Subcutaneous abdominal adipose tissue (tissue), 5 donors: ENCODE results near the gene CCDC200.
"Not testable (repeated sequence)": the region's sequence is repeated elsewhere in the genome, so short reads cannot be mapped to it uniquely, and the experiment has no call there.

Source experiments
- H3K27ac ChIP-seq: one replicate; pipeline ENCODE4 v1.7.0; 2013; ENCODE audit warnings: low read depth, mild to moderate bottlenecking, inconsistent platforms, low read length, moderate library complexity
- H3K27me3 ChIP-seq, 5 donors: one replicate each; pipeline ENCODE4 v1.7.0; 2013; ENCODE audit warnings: low read length in 5 of 5, inconsistent platforms in 1 of 5; ENCODE audit not compliant: control insufficient read depth in 5 of 5, insufficient read depth in 4 of 5
- H3K36me3 ChIP-seq, 5 donors: one replicate each; pipeline ENCODE4 v1.7.0; 2013; ENCODE audit warnings: low read length in 5 of 5; ENCODE audit not compliant: control insufficient read depth in 5 of 5, insufficient read depth in 5 of 5
- H3K4me1 ChIP-seq, 5 donors: one replicate each; pipeline ENCODE4 v1.7.0; 2013; ENCODE audit warnings: low read length in 5 of 5, mild to moderate bottlenecking in 3 of 5, moderate library complexity in 1 of 5; ENCODE audit not compliant: control insufficient read depth in 5 of 5, insufficient read depth in 5 of 5
- H3K4me3 ChIP-seq, 5 donors: one replicate each; pipeline ENCODE4 v1.7.0; 2013; ENCODE audit warnings: low read length in 5 of 5, low read depth in 1 of 5
- H3K9ac ChIP-seq, 5 donors: one replicate each; pipeline ENCODE4 v1.7.0; 2013; ENCODE audit warnings: low read length in 5 of 5, mild to moderate bottlenecking in 4 of 5, moderate library complexity in 3 of 5
- H3K9me3 ChIP-seq, 5 donors: one replicate each; pipeline ENCODE4 v1.7.0; 2013; ENCODE audit warnings: low read length in 5 of 5; ENCODE audit not compliant: control insufficient read depth in 5 of 5
- donor health status: healthy.
- donor health status: healthy.
- donor health status: healthy.
- donor health status: healthy.
- donor health status: healthy.

Gene CCDC200

GRCh38 chr17:43232021-43232699 is 3.7 kb upstream of the CCDC200 start:
- H3K9ac ChIP-seq = not testable (repeated sequence)

GRCh38 chr17:43231205-43232020 is 3.0 kb upstream of the CCDC200 start:
- not testable (repeated sequence) for H3K4me1 ChIP-seq, H3K9me3 ChIP-seq, H3K27me3 ChIP-seq, H3K9ac ChIP-seq, H3K36me3 ChIP-seq
- Histone ChIP-seq H3K4me3 (peak overlapping the region in 2 of 5 donors; percentile 33 to 38), H3K27ac (peak overlapping the region; percentile 67)

More at GRCh38 chr17:43232021-43232699, 3.7 kb upstream of the CCDC200 start:
- H3K27me3 ChIP-seq, H3K9me3 ChIP-seq, H3K36me3 ChIP-seq, H3K4me1 ChIP-seq: not testable (repeated sequence)
- Histone ChIP-seq H3K4me3 (peak overlapping the region in 2 of 5 donors; percentile 33 to 38), H3K27ac (peak overlapping the region; percentile 67)

DNA sequence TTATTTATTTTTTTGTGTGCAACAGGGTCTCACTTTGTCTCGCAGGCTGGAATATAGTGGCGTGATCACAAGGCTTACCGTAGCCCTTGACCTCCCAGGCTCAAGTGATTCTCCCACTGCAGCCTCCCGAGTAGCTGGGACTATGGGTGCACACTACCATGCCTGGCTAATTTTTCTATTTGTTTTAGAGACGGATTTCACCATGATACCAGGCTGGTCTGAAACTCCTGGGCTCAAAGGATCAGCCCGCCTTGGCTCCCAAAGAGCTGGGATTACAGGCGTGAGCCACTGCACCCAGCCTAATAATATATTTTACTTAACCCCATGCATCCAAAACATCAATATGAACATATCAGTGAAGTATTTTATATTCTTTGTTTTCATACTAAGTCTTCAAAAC is 2.0 kb downstream of the CCDC200 start:
- Histone ChIP-seq H3K9ac (no peak overlapping the region), H3K27me3 (no peaks in the 10 kb centered on the region), H3K36me3 (peaks cover 0 to 34% (median 11%) of the 10 kb centered on the region in 5 donors), H3K4me3 (no peak overlapping the region), H3K9me3 (no peaks in the 10 kb centered on the region), H3K27ac (no peak overlapping the region), H3K4me1 (no peaks in the 10 kb centered on the region)

DNA sequence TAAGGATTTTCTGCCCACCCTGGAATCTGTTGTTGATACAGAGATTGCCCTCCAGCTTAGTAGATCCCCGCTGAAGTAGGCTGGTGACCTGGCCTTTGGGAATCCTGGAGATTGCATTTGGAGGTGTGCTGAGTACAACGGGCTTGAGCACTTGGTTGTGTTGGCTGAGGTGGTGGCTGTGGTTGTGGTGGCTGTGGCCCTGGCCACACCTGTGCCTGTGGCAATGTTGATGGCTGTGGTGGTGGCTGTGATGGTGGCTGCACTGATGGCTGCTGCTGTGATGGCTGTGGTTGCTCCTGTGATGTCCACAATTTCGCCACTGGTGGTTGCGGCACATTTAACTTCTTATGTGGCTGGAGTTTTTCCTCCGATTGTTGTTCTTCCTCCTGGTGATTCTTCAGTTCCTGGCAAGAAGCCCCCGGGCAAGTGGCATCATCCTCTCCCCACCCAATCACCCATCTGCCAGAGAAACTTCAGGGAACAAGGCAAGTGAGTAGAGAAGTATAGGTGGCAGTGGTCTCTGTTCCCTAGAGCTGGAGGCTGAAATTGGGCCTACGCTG is 4.2 kb downstream of the CCDC200 start:
- Histone ChIP-seq H3K4me3 (no peak overlapping the region), H3K9me3 (no peaks in the 10 kb centered on the region), H3K9ac (no peak overlapping the region), H3K27ac (no peak overlapping the region), H3K36me3 (peaks cover 0 to 46% (median 12%) of the 10 kb centered on the region in 5 donors), H3K4me1 (peaks cover 0 to 5% (median 4%) of the 10 kb centered on the region in 5 donors), H3K27me3 (no peaks in the 10 kb centered on the region)

GRCh38 chr17:43220511-43221125 is 7.8 kb downstream of the CCDC200 start:
- peaks cover 0 to 68% (median 31%) of the 10 kb centered on the region in 5 donors for H3K36me3 ChIP-seq
- no peak overlapping the region for H3K4me3 ChIP-seq
- H3K27ac ChIP-seq = no peak overlapping the region
- peaks cover 0 to 5% (median 4%) of the 10 kb centered on the region in 5 donors for H3K4me1 ChIP-seq
- H3K27me3 ChIP-seq = no peaks in the 10 kb centered on the region
- H3K9me3 ChIP-seq = no peaks in the 10 kb centered on the region
- no peak overlapping the region for H3K9ac ChIP-seq

DNA sequence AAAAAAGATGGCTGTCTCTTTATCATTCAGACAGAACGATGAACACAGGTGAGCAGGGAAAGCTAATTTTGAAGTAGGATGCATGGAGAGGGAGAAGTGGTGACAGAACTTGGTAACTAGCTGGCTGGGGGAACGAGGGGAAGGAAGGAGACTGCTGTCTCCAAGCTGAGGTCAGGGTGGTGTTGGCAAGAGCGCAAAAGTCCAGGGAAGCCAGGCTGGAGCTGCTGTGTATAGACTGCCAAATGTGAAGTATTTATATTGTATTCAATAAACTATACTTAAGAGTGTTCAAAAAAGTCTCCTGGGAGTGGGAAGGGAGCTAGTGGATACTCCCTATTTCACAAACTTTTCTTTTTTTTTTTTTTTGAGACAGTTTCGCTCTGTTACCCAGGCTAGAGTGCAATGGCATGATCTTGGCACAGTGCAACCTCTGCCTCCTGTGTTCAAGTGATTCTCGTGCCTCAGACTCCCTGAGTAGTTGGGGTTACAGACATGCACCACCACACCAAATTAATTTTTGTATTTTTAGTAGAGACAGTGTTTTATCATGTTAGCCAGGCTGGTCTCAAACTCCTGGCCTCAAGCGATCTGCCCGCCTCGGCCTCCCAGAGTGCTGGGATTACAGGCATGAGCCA is 8.6 kb downstream of the CCDC200 start:
- Histone ChIP-seq H3K9me3 (no peaks in the 10 kb centered on the region), H3K4me1 (peaks cover 0 to 5% (median 4%) of the 10 kb centered on the region in 5 donors), H3K4me3 (no peak overlapping the region), H3K9ac (no peak overlapping the region), H3K27ac (no peak overlapping the region), H3K36me3 (peaks cover 0 to 67% (median 32%) of the 10 kb centered on the region in 5 donors), H3K27me3 (no peaks in the 10 kb centered on the region)

- H3K4me3 ChIP-seq = no peak overlapping the region
- no peaks in the 10 kb centered on the region for H3K9me3 ChIP-seq
- H3K27ac ChIP-seq = no peak overlapping the region
- H3K36me3 ChIP-seq = peaks cover 0 to 59% (median 28%) of the 10 kb centered on the region in 5 donors
- H3K27me3 ChIP-seq = no peaks in the 10 kb centered on the region
- peaks cover 0 to 9% (median 4%) of the 10 kb centered on the region in 5 donors for H3K4me1 ChIP-seq
- no peak overlapping the region for H3K9ac ChIP-seq
Measured at GRCh38 chr17:43219001-43219400, 9.4 kb downstream of the CCDC200 start.

GRCh38 chr17:43217614-43218087 is 10.8 kb downstream of the CCDC200 start:
- H3K9ac ChIP-seq = no peak overlapping the region
- H3K9me3 ChIP-seq = no peaks in the 10 kb centered on the region
- H3K27me3 ChIP-seq = no peaks in the 10 kb centered on the region
- H3K36me3 ChIP-seq = peaks cover 0 to 56% (median 26%) of the 10 kb centered on the region in 5 donors
- peaks cover under 1 to 21% (median 10%) of the 10 kb centered on the region in 5 donors for H3K4me1 ChIP-seq
- no peak overlapping the region for H3K4me3 ChIP-seq
- H3K27ac ChIP-seq = no peak overlapping the region

DNA sequence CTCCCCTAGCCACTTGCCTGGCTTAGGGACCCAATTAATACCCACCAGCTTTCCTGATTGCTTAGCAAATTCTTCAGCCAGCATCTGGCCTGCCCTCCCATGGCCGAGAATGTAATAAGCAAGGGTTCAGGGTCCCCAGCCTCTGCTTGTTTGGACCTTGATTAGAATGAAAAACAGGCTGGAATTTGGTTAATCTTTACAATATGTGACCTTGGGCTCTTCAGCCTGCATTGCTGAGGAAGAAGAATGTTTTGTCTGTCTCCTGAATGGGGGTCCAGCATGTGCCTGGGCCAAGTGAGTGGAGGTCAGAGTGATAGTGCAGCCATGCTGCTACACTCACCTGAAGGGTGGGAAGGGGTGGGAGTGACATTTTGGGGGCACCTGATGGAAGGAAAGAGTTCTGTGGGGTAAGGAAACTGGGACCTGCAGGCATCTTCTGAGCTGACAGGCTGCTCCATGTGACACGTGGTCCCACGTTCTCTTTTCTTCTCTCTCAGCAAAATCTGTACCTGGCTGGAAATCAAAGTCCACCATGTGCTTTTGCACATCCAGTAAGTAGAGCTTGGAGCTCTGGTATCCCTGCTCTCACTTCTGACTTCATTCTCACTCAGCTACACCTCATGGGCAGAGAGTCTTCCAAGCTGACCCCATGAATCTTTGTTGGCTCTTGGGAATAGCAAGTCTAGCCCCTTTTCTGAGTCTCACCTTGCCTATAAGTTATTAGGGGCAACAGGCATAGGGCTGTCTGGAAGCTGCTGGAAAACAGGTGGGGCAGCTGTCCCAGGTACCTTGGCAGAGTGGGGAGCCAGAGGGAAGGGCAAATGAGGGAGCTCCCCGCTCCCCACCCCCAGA is 11.4 kb downstream of the CCDC200 start:
- no peaks in the 10 kb centered on the region for H3K27me3 ChIP-seq
- H3K4me3 ChIP-seq = no peak overlapping the region
- no peak overlapping the region for H3K9ac ChIP-seq
- H3K9me3 ChIP-seq = no peaks in the 10 kb centered on the region
- no peak overlapping the region for H3K27ac ChIP-seq
- peaks cover 5 to 27% (median 17%) of the 10 kb centered on the region in 5 donors for H3K4me1 ChIP-seq
- peaks cover 0 to 50% (median 26%) of the 10 kb centered on the region in 5 donors for H3K36me3 ChIP-seq
